ENCODE results near the gene CNPY1. TPM values are rescaled to one million over a fixed set of nuclear protein-coding genes. Genes with fewer than 3 reads are reported as not detected.

The CNPY1 gene
- total and polyA plus RNA-seq, 12 donors: not detected

- H3K27ac ChIP-seq: no peak overlapping the region
- no peak overlapping the region for H3K4me3 ChIP-seq
- DNase-seq: no peak
- TF ChIP-seq POLR2A (IDR thresholded peaks at IDR 0.05): no peak
- TF ChIP-seq CTCF (IDR thresholded peaks at IDR 0.05): no peak
- no peaks in the 10 kb centered on the region for H3K36me3 ChIP-seq (replicated peaks in 1 of 2)
- H3K9me3 ChIP-seq (replicated peaks in 1 of 3): no peaks in the 10 kb centered on the region
- WGBS, 4 donors: 83 to 87% (median 85%) methylated on average over 10 of the region's 10 CpGs
- H3K27me3 ChIP-seq: no peaks in the 10 kb centered on the region
- no peaks in the 10 kb centered on the region for H3K4me1 ChIP-seq (replicated peaks in 1 of 2)
- intact Hi-C loops (cut with DNase I): no loop called here
These were observed 28.4 kb upstream of the CNPY1 start for GRCh38 chr7:155574556-155575290.

- TF ChIP-seq CTCF (IDR thresholded peaks at IDR 0.05) (no peak), POLR2A (IDR thresholded peaks at IDR 0.05) (no peak)
- Histone ChIP-seq H3K4me1 (replicated peaks in 1 of 2) (no peaks in the 10 kb centered on the region), H3K4me3 (no peak overlapping the region), H3K9me3 (replicated peaks in 1 of 3) (no peaks in the 10 kb centered on the region), H3K27me3 (no peaks in the 10 kb centered on the region), H3K36me3 (replicated peaks in 1 of 2) (no peaks in the 10 kb centered on the region), H3K27ac (no peak overlapping the region)
- 60 to 67% (median 61%) methylated on average over 8 to 11 of the region's 11 CpGs for WGBS, 4 donors
- intact Hi-C loops (cut with DNase I): no loop called here
- DNase-seq: no peak
These were observed 25.4 kb upstream of the CNPY1 start for GRCh38 chr7:155571581-155572345.

- Histone ChIP-seq H3K4me3 (no peak overlapping the region), H3K36me3 (replicated peaks in 1 of 2) (no peaks in the 10 kb centered on the region), H3K27me3 (no peaks in the 10 kb centered on the region), H3K9me3 (replicated peaks in 1 of 3) (no peaks in the 10 kb centered on the region), H3K4me1 (replicated peaks in 1 of 2) (no peaks in the 10 kb centered on the region), H3K27ac (no peak overlapping the region)
- DNase-seq: no peak
- WGBS, 4 donors: 76 to 87% (median 85%) methylated on average over 6 of the region's 6 CpGs
- intact Hi-C loops (cut with DNase I): no loop called here
- TF ChIP-seq POLR2A (IDR thresholded peaks at IDR 0.05): no peak
- no peak for TF ChIP-seq CTCF (IDR thresholded peaks at IDR 0.05)
These were observed 24.6 kb upstream of the CNPY1 start for GRCh38 chr7:155570991-155571390.

- no peaks in the 10 kb centered on the region for H3K36me3 ChIP-seq (replicated peaks in 1 of 2)
- intact Hi-C loops (cut with DNase I): no loop called here
- H3K4me1 ChIP-seq (replicated peaks in 1 of 2): no peaks in the 10 kb centered on the region
- 80 to 86% (median 83%) methylated on average over 4 to 28 of the region's 28 CpGs for WGBS, 4 donors
- TF ChIP-seq POLR2A (IDR thresholded peaks at IDR 0.05): no peak
- H3K27ac ChIP-seq: no peak overlapping the region
- no peak for DNase-seq
- H3K27me3 ChIP-seq: no peaks in the 10 kb centered on the region
- no peaks in the 10 kb centered on the region for H3K9me3 ChIP-seq (replicated peaks in 1 of 3)
- H3K4me3 ChIP-seq: no peak overlapping the region
These were observed 24.0 kb upstream of the CNPY1 start for GRCh38 chr7:155570171-155570958.

Data from adrenal gland (tissue), 12 donors.